Uterus (tissue), 2 donors: ENCODE data around the gene FLNB.

ENCODE experiments used
- CTCF ChIP-seq, 4 experiments: fragments of 200-600 bp in 2 of 4; fragments of 450-650 bp in 2 of 4; sonication (generic) in 2 of 4; IDR thresholded peaks; one replicate each; pipeline ENCODE4 v1.5.1; 2016 to 2019; ENCODE audit warnings: antibody characterized with exemption in 4 of 4, mild to moderate bottlenecking in 2 of 4, moderate library complexity in 1 of 4
- POLR2A ChIP-seq, 2 donors: fragments of 450-650 bp; IDR thresholded peaks; one replicate each; pipeline ENCODE4 v1.6.1; 2016; ENCODE audit warnings: antibody characterized with exemption in 2 of 2, mild to moderate bottlenecking in 1 of 2, moderate library complexity in 1 of 2

DNA sequence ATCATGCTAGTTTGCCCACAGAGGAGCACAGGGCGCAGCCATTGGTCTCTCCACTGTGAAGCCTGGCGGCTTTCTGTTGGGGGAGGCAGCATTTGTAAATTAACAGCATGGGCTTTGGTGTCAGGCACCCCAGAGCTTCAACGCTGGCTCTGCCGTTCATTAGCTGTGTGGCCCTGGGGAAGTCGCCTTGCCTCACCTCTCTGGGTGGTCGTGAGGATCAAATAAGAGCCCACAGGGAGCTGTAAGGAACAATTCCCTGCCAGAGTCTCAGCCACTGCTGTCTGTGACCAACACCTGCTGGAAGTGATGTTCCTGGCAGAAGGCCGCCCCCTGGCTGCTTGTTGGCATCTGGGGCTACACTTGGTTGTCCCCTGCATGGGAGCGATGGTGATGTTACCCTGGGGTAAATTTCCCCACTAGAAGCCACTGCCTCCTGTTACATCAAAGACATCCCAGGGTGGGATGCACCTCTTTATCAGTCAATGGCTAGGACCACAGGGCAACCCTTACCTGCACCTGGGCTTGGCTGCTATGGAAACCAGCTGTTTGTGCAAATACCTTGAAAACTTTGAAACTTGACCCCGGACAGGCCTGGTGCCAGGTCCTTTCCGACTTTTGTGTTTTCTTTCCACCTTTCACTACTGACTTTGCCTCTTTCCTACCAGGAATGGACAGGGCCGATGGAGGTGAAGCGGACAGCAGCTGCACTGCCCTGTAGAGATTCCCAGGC is 165.6 kb downstream of the FLNB start:
- TF ChIP-seq POLR2A (IDR thresholded peaks at IDR 0.05): no peak
- TF ChIP-seq CTCF (IDR thresholded peaks at IDR 0.05): peak in 2 of 4 experiments; percentile 36 to 38
